ENCODE results near the gene ZDHHC1.

ZDHHC1 gene

GRCh38 chr16:67415872-67416793 lies at the start of gene ZDHHC1:
ZDHHC1 (minus strand) TSS chr16:67416477; CDS start chr16:67407775, 8,702 bp downstream.
- peak; percentile 35 for DNase-seq (ENCODE audit: low spot score)

GRCh38 chr16:67464565-67464964 lies 48.3 kb upstream of the ZDHHC1 start:
- DNase-seq (ENCODE audit: low spot score): no peak

GRCh38 chr16:67463691-67464090 lies 47.4 kb upstream of the ZDHHC1 start:
- DNase-seq (ENCODE audit: low spot score): no peak

- no peak for DNase-seq (ENCODE audit: low spot score)
Observed at GRCh38 chr16:67463059-67463458, 46.8 kb upstream of the ZDHHC1 start.

GRCh38 chr16:67462279-67462655 lies 46.0 kb upstream of the ZDHHC1 start:
- DNase-seq (ENCODE audit: low spot score): no peak

- DNase-seq (ENCODE audit: low spot score): no peak
Observed at GRCh38 chr16:67461600-67462278, 45.5 kb upstream of the ZDHHC1 start.

GRCh38 chr16:67460961-67461360 lies 44.7 kb upstream of the ZDHHC1 start:
- DNase-seq (ENCODE audit: low spot score): no peak

- DNase-seq (ENCODE audit: low spot score): no peak
Observed at GRCh38 chr16:67460168-67460567, 43.9 kb upstream of the ZDHHC1 start.

GRCh38 chr16:67459861-67460150 lies 43.5 kb upstream of the ZDHHC1 start:
- DNase-seq (ENCODE audit: low spot score): no peak

DNA sequence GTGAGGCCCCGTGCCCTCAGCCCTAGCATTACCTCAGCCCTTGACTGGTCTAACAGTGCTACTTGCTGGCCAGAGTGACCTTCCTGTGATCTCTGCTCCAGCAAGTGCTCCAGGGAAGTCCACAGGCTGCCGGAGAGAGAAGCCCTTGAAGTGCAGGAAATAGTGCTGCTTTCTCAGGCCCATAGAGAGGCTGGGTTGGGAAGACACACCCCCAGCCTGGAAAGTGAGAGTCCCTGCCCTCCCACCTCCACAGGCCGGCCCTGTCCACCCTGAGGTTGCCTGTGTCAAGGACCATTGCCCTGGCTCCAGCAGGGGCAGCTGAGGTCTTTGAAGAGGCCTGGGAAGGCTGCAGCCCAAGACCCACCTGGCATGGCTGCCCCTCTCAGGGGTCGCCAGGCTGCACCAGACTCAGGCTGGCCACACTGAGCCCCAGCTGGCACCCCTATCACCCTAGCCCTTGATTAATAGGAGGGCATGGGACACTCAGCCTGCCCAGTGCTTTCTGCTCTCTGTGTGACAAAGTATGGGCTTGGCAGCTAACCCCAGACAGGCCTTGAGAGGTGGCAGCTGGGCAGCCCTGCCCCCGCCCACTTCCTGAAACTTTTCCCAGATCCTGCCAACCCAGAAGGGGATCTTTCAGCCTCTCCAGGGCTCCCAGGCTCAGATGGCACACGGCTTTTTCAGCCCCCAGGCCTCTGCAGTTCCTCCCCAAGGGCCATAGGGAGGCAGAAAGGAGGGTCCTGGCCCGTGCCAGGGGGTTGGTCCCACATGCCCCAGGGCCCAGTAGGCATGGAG lies 43.0 kb upstream of the ZDHHC1 start:
- DNase-seq (ENCODE audit: low spot score): no peak

- no peak for DNase-seq (ENCODE audit: low spot score)
Observed at GRCh38 chr16:67458121-67458641, 41.9 kb upstream of the ZDHHC1 start.

- no peak for DNase-seq (ENCODE audit: low spot score)
Observed at GRCh38 chr16:67457611-67458010, 41.3 kb upstream of the ZDHHC1 start.

DNA sequence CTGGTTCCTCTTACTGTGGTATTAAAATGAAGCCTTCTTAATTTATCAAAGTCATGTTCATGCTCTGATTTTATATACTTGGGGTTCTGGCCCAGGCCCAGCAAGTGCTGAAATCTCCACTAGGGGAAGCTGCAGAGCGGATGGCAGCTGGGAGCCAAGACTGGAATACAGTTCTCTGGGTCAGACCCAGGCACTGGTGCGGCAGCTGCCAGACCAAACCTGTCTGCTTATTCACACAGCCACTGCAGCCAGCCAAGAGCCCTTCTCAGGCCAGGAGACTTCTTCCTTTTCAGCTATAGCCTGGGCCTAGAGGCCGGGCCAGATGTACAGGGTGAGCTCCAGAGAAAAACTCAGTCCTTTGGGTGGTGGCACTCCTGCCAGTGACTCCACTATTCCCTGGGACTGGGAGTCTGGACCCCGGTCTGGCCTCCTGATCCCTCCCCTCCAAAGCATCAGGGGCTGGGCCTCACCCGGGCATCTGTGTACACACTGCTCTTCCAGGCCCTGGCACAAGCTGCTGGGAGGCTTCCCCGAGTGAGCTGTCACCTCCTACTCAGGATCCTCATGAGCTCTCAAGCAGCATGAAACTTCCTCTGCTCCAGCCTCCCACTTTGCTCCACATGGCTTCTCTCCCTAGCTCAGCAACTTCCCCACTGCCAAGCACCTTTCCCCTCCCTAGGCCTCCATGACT lies 40.3 kb upstream of the ZDHHC1 start:
- no peak for DNase-seq (ENCODE audit: low spot score)

- DNase-seq (ENCODE audit: low spot score): no peak
Observed at GRCh38 chr16:67454852-67455251, 38.6 kb upstream of the ZDHHC1 start.

GRCh38 chr16:67454104-67454503 lies 37.8 kb upstream of the ZDHHC1 start:
- DNase-seq (ENCODE audit: low spot score): no peak

DNA sequence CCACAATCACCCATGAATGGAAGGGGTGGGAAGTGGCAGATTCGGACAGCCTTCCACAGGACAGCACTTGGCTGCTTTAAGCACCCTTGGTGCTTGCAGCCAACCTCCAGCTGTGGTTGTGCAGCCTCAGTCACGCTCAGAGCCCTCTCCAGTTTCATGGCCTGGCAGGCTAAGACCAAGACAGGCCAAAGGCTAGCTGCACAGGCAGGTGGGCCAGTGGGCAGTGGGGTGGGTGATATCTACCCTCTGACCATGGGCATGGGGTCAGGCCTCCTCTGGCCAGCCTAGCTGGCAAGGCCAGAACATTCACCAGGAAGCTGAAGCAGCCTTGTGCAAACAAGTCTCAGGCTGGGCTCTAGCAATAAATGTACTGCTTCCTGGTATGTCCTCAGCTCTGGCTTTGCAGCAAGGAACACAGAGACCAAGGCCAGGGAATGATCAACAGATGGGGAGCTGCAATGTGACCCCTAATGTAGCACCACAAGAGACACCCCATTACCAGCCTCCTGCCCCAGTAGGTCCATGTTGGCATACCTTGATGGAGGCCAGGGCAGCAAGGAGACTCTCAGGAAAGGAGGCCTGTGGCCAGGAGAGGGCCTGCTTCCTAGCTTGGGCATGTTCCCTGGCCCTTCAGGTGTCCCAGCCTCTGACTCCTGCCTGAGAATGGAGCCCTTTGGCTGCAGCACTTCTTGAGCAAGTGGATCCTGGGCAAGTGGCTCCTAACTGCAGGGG lies 35.6 kb upstream of the ZDHHC1 start:
- DNase-seq (ENCODE audit: low spot score): no peak

GRCh38 chr16:67451061-67451703 lies 34.9 kb upstream of the ZDHHC1 start:
- no peak for DNase-seq (ENCODE audit: low spot score)

GRCh38 chr16:67449739-67450138 lies 33.5 kb upstream of the ZDHHC1 start:
- DNase-seq (ENCODE audit: low spot score): no peak

- DNase-seq (ENCODE audit: low spot score): no peak
Observed at GRCh38 chr16:67449336-67449735, 33.1 kb upstream of the ZDHHC1 start.

- DNase-seq (ENCODE audit: low spot score): no peak
Observed at GRCh38 chr16:67448580-67448979, 32.3 kb upstream of the ZDHHC1 start.

Data from CD4-positive, alpha-beta T cell treated with Interleukin-2 at 100 ng/mL for 4 hours (primary cell).